AG04450 (cell line): ENCODE measurements around the gene PLOD2. TPM values are rescaled to one million over a fixed set of nuclear protein-coding genes. Genes with fewer than 3 reads are reported as not detected.

Experiments
- CTCF ChIA-PET: fragments of 300-600, 350-600 bp; formaldehyde crosslinking; extraction: SDS; loops from one replicate; lab custom pipeline; 2022; ENCODE audit warnings: antibody characterized with exemption, inconsistent platforms; lab: Charles Lee
- POLR2A ChIA-PET: fragments of 350-600 bp; formaldehyde crosslinking; extraction: SDS; loops from one replicate; lab custom pipeline; 2021; ENCODE audit warnings: antibody characterized with exemption, inconsistent platforms; lab: Yijun Ruan, JAX
- DNase-seq: peaks from one replicate; pipeline ENCODE4 v3.0.0-alpha.2; 2011; ENCODE audit warnings: low read depth, low spot score
- H3K27ac ChIP-seq: one replicate; pipeline ENCODE4 v1.5.1; 2012; ENCODE audit warnings: low read depth, low read length, control low read depth
- H3K27me3 ChIP-seq: one replicate; pipeline ENCODE4 v1.6.0; 2012; ENCODE audit warnings: low read length; ENCODE audit not compliant: control insufficient read depth, insufficient read depth
- H3K4me3 ChIP-seq: 2 replicates; pipeline ENCODE4 v1.5.1; 2011; ENCODE audit warnings: mild to moderate bottlenecking, low read depth, low read length, control low read depth
- H3K9me3 ChIP-seq: 2 replicates; pipeline ENCODE4 v1.5.1; 2012; ENCODE audit warnings: low read length; ENCODE audit not compliant: control insufficient read depth, insufficient read depth
- polyA plus RNA-seq: library from polyadenylated mRNA; depleted of rRNA; stranded (reverse); fragments of >200 nt; gene quantifications from 2 replicates; pipeline ENCODE4 v1.2.3, GENCODE V29; 2011; rRNA removed
- TF ChIP-seq, protein P1 (sequence below): IDR thresholded peaks from 2 replicates; pipeline ENCODE4 v1.5.1; 2011; ENCODE audit warnings: low read depth, low read length, control low read depth, inconsistent platforms

The PLOD2 gene
- polyA plus RNA-seq, 1 experiment: 88.9 TPM

DNA sequence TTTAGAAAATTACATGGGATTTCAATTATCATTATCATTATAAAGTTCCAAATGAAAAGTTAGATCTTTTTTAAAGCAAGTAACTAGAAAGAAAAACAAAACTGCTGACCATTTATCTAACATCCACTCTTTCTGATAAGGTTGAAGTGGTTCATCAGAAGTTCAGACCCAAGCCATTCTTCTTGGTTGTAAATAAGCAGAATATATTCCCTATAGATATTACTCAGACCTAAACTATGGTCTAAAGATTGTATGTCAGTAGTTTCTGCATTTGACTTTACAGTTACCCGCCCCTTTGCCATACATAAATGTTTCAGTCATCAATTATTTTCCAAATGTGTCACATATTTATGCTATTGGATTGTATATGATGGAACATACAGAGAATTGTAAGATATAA, 136.7 kb downstream of the PLOD2 start:
- Histone ChIP-seq H3K27ac (no peak overlapping the region), H3K27me3 (no peaks in the 10 kb centered on the region), H3K9me3 (no peaks in the 10 kb centered on the region), H3K4me3 (no peak overlapping the region)
- ChIA-PET POLR2A (no interaction called here), CTCF (no interaction called here)
- DNase-seq: no peak
- TF ChIP-seq, protein P1, sequence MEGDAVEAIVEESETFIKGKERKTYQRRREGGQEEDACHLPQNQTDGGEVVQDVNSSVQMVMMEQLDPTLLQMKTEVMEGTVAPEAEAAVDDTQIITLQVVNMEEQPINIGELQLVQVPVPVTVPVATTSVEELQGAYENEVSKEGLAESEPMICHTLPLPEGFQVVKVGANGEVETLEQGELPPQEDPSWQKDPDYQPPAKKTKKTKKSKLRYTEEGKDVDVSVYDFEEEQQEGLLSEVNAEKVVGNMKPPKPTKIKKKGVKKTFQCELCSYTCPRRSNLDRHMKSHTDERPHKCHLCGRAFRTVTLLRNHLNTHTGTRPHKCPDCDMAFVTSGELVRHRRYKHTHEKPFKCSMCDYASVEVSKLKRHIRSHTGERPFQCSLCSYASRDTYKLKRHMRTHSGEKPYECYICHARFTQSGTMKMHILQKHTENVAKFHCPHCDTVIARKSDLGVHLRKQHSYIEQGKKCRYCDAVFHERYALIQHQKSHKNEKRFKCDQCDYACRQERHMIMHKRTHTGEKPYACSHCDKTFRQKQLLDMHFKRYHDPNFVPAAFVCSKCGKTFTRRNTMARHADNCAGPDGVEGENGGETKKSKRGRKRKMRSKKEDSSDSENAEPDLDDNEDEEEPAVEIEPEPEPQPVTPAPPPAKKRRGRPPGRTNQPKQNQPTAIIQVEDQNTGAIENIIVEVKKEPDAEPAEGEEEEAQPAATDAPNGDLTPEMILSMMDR: no peak

DNA sequence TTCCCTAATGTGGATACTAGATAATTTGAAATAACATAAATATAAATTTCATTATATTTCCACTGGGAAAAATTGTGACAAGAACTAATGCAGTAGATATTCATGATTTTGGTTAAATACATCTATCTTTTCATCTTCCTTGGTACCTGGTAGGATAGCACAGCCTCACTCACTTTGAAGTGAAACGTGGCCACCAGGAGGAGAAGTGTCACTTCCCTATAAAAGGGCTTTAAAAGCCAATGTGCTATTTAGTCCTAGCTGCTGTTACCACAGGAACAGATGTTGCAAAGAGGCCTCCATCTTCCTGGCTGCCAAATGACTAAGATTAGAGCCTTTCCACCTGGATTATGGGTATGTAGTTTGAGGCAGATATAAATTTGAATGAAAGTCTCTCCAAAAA, 140.0 kb downstream of the PLOD2 start:
- ChIA-PET CTCF (no interaction called here), POLR2A (no interaction called here)
- no peak overlapping the region for H3K4me3 ChIP-seq
- TF ChIP-seq, protein P1: 0 out of 2 replicates have a peak, but pooled peaks have one; percentile 15
- no peaks in the 10 kb centered on the region for H3K9me3 ChIP-seq
- H3K27ac ChIP-seq: no peak overlapping the region
- no peak for DNase-seq
- no peaks in the 10 kb centered on the region for H3K27me3 ChIP-seq

DNA sequence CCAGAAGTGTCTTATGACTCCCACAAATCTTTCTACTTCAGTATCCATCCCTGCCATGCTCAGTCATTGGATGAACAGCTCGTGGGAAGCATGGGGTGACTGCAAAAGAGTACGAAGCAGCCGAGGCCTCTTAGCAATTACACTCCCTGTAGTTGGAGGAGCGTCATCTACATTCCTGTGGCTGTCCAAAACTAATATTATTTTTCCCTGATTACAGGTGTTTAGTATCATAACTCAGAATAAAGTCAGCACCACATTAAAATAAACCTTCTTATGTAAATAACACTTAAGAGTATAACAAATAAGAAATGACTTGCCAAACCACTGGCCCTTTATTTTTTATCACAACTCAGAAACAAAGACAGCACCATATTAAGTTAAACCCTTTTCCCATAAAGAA, 141.5 kb downstream of the PLOD2 start:
- TF ChIP-seq, protein P1: no peak
- peak; percentile 15 for DNase-seq
- H3K9me3 ChIP-seq: no peaks in the 10 kb centered on the region
- H3K27ac ChIP-seq: no peak overlapping the region
- H3K4me3 ChIP-seq: no peak overlapping the region
- CTCF ChIA-PET: interaction anchor here (0.8 kb wide), 1 partner anchor 171 kb away, joined by 3 read pairs; no protein-coding TSS in a partner anchor
- H3K27me3 ChIP-seq: no peaks in the 10 kb centered on the region
- POLR2A ChIA-PET: no interaction called here

Other genes starting within 250 kb of the PLOD2 start
- 7.9 and 8.5 TPM in 2 replicates for gene PLSCR4, start 89.9 kb upstream of the PLOD2 start, polyA plus RNA-seq